ENCODE results near the gene ICA1. TPM values are rescaled to one million over a fixed set of nuclear protein-coding genes. Genes with fewer than 3 reads are reported as not detected.

ICA1 gene
- total RNA-seq, 4 donors from 2014 or later: 9.7 to 61.8 (median 31.6) TPM

DNA sequence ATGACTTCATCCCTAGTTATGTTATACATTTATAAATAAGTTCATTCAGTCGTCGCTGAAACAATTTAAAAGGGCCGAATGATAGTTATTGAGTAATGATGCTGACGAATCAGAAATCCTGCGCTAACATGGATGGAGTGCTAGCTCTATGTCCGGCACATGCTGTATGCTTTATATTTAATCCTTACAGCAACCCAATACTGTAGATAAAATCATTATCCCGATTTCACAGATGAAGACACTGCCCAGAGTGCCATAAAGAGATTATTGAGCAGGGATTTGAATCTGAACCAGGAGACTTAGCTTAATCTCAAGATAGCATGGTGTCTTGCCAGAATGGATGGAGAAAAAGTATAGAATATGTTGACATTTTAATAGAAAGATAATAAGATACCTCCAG, 1.1 kb upstream of the ICA1 start:
- ATAC-seq (ENCODE audit: low FRiP score) (no peak), DNase-seq (ENCODE audit: low spot score) (no peak)
- TF ChIP-seq, protein P1, sequence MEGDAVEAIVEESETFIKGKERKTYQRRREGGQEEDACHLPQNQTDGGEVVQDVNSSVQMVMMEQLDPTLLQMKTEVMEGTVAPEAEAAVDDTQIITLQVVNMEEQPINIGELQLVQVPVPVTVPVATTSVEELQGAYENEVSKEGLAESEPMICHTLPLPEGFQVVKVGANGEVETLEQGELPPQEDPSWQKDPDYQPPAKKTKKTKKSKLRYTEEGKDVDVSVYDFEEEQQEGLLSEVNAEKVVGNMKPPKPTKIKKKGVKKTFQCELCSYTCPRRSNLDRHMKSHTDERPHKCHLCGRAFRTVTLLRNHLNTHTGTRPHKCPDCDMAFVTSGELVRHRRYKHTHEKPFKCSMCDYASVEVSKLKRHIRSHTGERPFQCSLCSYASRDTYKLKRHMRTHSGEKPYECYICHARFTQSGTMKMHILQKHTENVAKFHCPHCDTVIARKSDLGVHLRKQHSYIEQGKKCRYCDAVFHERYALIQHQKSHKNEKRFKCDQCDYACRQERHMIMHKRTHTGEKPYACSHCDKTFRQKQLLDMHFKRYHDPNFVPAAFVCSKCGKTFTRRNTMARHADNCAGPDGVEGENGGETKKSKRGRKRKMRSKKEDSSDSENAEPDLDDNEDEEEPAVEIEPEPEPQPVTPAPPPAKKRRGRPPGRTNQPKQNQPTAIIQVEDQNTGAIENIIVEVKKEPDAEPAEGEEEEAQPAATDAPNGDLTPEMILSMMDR (IDR thresholded peaks at IDR 0.05): no peak

DNA sequence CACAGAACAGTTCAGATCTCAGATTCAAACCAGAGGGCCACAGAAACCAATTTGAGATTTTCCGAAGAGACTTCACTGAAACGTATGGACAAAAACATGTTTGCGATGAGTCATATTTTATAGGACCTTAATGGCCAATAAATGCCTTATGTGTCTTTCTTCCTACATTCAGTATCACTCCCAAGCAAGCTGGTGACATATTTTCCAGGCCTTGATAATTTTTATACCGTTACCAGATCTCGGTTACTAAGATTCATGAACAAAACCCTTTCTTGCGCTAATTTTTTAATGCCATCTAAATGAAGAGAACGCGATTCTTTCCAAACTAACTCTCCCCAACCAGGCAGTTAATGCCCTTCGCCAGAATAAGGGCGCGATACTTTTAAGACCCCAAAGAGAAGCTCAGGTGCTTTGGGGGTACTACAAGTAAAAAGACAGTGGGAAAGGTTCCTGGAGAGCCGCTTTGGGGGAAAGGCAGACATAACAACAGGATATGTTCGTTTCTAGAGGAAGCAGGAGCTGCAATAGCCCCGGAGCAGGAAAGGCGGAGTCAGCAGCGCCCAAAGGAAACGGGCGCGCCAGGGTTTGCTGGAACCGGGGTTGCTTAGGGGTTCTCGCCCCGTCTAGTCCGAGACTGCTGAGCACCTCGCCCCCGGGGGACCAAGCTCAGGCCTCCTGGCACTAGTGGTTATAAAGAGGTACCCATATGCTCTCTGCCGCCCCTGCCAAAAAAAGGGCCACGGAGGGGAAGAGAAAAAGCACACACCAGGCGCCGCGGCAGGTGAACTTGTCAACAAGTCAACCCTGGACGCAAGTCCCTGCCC, 884 bp downstream of the ICA1 start:
- no peak for DNase-seq (ENCODE audit: low spot score)
- TF ChIP-seq, protein P1 (IDR thresholded peaks at IDR 0.05): no peak
- no peak for ATAC-seq (ENCODE audit: low FRiP score)

DNA sequence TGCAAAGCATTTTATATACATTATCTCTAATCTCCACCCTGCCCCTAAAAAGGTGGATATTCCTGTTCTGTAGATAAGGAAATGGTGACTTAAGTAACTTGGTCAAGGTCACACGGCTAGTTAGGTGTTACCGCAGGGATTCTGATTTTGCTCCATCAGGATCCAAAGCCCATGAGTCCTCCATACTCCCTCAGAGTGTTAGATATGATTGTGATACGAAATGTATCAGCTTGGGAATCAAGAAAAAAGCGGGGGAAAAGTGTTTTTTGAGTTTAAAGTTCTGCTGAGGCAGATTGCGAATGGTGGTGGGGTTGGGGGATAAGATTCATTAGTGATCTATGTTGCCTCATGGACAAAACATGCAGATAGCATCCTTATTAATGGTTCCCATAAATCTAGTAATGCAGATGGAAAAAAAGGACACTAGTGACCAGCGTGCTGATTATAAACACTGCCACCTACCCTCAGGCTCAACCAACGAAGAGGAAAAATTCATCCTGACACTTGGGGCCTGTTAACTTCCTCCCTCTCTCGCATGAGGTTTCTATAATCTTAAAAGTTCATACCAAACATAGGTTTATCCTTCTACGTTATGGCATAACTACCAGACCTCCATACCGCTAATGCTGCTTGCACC, 2.3 kb downstream of the ICA1 start:
- ATAC-seq (ENCODE audit: low FRiP score) (no peak), DNase-seq (ENCODE audit: low spot score) (no peak)
- TF ChIP-seq, protein P1 (IDR thresholded peaks at IDR 0.05): no peak

DNA sequence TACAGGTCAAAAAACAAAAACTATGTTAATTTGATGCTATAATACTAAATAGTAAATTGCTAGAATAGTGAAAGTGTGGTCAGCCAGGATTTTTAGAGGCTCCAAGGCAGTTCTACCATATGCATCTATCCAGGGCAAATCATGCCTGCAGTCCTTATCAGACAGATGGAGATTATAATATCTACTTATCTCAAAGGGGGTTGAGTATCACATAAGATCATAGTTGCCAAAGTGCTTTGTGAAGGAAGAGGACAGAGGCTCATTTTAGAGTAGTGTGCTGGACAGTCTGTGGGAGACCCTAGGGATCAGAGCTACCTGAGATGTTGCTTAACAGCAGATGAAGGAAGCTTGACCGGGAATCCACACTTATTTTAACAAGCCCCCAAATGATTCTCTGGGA, 3.2 kb downstream of the ICA1 start:
- DNase-seq (ENCODE audit: low spot score) (no peak), ATAC-seq (ENCODE audit: low FRiP score) (no peak)
- TF ChIP-seq, protein P1 (IDR thresholded peaks at IDR 0.05): no peak

DNA sequence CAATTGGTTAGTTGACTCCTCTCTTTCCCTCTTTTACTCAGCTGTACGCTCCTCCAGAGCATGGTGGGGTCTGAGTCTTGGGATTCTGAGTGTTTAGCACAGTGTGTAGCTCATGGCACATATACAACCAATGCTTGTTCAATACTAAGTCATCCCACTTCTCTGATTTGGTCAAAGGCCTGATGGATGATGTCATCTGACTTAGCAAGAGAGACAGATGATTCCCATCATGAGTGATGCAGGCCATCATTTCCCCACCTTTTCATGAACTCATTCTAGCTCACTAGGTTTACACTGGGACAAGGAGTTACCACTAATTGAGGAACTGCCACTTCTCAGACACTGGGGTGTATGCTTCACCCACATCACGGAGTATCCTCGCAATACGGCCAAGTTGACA, 3.8 kb downstream of the ICA1 start:
- ATAC-seq (ENCODE audit: low FRiP score): no peak
- TF ChIP-seq, protein P1 (IDR thresholded peaks at IDR 0.05): no peak
- no peak for DNase-seq (ENCODE audit: low spot score)

DNA sequence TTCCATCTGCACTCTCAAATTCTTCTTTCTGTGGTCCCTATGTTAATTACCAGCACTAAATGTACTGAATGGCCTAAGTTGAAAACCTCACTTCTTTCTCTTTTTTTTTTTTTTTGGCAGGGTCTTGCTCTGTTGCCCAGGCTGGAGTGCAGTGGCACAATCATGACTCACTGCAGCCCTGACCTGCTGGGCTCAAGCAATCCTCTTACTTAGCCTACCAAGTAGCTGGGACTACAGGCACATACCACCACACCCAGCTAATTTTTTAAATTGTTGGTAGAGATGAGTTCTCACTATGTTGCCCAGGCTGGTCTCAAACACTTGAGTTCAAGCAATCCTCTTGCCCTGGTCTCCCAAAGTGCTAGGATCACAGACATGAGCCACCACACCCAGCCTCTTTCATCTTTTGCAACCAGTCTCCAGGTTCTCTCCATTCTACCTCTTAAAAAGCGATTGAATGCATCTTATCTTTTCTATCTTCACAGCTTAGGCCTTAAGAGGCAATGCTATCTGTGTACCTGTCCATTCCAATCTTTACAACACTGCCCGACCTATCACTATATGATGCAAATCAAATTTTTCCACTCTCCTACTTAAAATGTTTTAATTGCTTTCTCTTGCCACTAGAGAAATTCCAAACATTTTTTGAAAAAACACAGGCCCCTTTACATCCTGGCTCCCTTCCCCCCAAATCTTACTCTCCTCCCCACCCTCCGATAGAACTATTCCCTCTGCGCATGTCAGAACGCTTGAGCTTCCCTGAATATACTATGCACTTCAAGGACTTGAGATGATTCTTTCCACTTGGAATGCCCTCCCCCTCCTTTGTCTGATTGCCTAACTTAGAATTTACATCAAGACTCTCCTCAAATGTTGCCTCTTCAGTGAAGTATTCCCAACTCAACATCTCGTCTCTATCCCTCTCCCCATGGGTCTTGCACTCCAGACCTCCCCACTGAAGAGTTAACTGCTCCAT, 6.0 kb downstream of the ICA1 start:
- TF ChIP-seq, protein P1 (IDR thresholded peaks at IDR 0.05): no peak
- no peak for ATAC-seq (ENCODE audit: low FRiP score)
- no peak for DNase-seq (ENCODE audit: low spot score)

All from omental fat pad (tissue), 4 donors.